ENCODE data around the gene MAGI1. TPM values are rescaled to one million over a fixed set of nuclear protein-coding genes. Genes with fewer than 3 reads are reported as not detected.

The MAGI1 gene
- total and polyA plus RNA-seq, 10 donors = 3.5 to 104 (median 62.3) TPM

GRCh38 chr3:65890328-65890727 is 148.4 kb downstream of the MAGI1 start:
- 91 to 98% (median 93%) methylated on average over 6 of the region's 6 CpGs for WGBS, 5 donors
- Histone ChIP-seq H3K4me1 (no peaks in the 10 kb centered on the region), H3K27ac (no peak overlapping the region), H3K9me3 (no peaks in the 10 kb centered on the region), H3K27me3 (replicated peaks in 1 of 7) (no peaks in the 10 kb centered on the region), H3K36me3 (no peaks in the 10 kb centered on the region), H3K4me3 (no peak overlapping the region)
- intact Hi-C loops (cut with DNase I; ENCODE audit: low total_unique reads) = no loop called here
- no peak for DNase-seq
- no peak for TF ChIP-seq CTCF (IDR thresholded peaks at IDR 0.05 in 8 of 11, conservative IDR thresholded peaks at IDR 0.05 in 3 of 11)
- no peak for TF ChIP-seq POLR2A (IDR thresholded peaks at IDR 0.05)
- no peak for TF ChIP-seq POLR2AphosphoS5 (IDR thresholded peaks at IDR 0.05)

GRCh38 chr3:65889707-65890099 is 149.0 kb downstream of the MAGI1 start:
- DNase-seq = no peak
- Histone ChIP-seq H3K27ac (no peak overlapping the region), H3K27me3 (replicated peaks in 1 of 7) (no peaks in the 10 kb centered on the region), H3K4me3 (no peak overlapping the region), H3K36me3 (no peaks in the 10 kb centered on the region), H3K4me1 (no peaks in the 10 kb centered on the region), H3K9me3 (no peaks in the 10 kb centered on the region)
- TF ChIP-seq CTCF (IDR thresholded peaks at IDR 0.05 in 8 of 11, conservative IDR thresholded peaks at IDR 0.05 in 3 of 11) = no peak
- no peak for TF ChIP-seq POLR2AphosphoS5 (IDR thresholded peaks at IDR 0.05)
- no peak for TF ChIP-seq POLR2A (IDR thresholded peaks at IDR 0.05)
- intact Hi-C loops (cut with DNase I; ENCODE audit: low total_unique reads) = no loop called here
- 96 to 100% (median 98%) methylated on average over 3 of the region's 3 CpGs for WGBS, 5 donors

GRCh38 chr3:65888980-65889706 is 149.6 kb downstream of the MAGI1 start:
- DNase-seq = no peak
- H3K4me3 ChIP-seq = no peak overlapping the region
- no peak overlapping the region for H3K27ac ChIP-seq
- H3K27me3 ChIP-seq (replicated peaks in 1 of 7) = no peaks in the 10 kb centered on the region
- no peaks in the 10 kb centered on the region for H3K36me3 ChIP-seq
- no peak for TF ChIP-seq POLR2A (IDR thresholded peaks at IDR 0.05)
- TF ChIP-seq POLR2AphosphoS5 (IDR thresholded peaks at IDR 0.05) = no peak
- TF ChIP-seq CTCF (IDR thresholded peaks at IDR 0.05 in 8 of 11, conservative IDR thresholded peaks at IDR 0.05 in 3 of 11) = no peak
- no peaks in the 10 kb centered on the region for H3K9me3 ChIP-seq
- WGBS, 5 donors = 69 to 87% (median 79%) methylated on average over 4 of the region's 4 CpGs
- intact Hi-C loops (cut with DNase I; ENCODE audit: low total_unique reads) = no loop called here
- H3K4me1 ChIP-seq = peaks cover 0 to 2% (median 0%) of the 10 kb centered on the region in 6 donors

- Histone ChIP-seq H3K36me3 (no peaks in the 10 kb centered on the region), H3K4me1 (peaks cover 0 to 9% (median 2%) of the 10 kb centered on the region in 6 donors), H3K4me3 (no peak overlapping the region), H3K27ac (no peak overlapping the region), H3K9me3 (no peaks in the 10 kb centered on the region), H3K27me3 (replicated peaks in 1 of 7) (no peaks in the 10 kb centered on the region)
- WGBS, 5 donors = 74 to 97% (median 85%) methylated on average over 1 of the region's 1 CpG
- intact Hi-C loops (cut with DNase I; ENCODE audit: low total_unique reads) = no loop called here
- no peak for DNase-seq
- no peak for TF ChIP-seq POLR2A (IDR thresholded peaks at IDR 0.05)
- TF ChIP-seq CTCF (IDR thresholded peaks at IDR 0.05 in 8 of 11, conservative IDR thresholded peaks at IDR 0.05 in 3 of 11) = no peak
- TF ChIP-seq POLR2AphosphoS5 (IDR thresholded peaks at IDR 0.05) = no peak
Observed at GRCh38 chr3:65888196-65888595, 150.5 kb downstream of the MAGI1 start.
